GM19351 (cell line): ENCODE results near the gene SOD3.

Experiments
- ATAC-seq: cut with Tn5 transposase; IDR thresholded peaks from one replicate; pipeline ENCODE4 v1.9.1; 2021; ENCODE audit warnings: mild to moderate bottlenecking, moderate library complexity; ENCODE audit not compliant: unreplicated experiment

SOD3 gene

GRCh38 chr4:24794916-24795665, at the start of gene SOD3:
Gene SOD3, plus strand, starts transcription at chr4:24795573. Its CDS starts 3,949 bp downstream, at chr4:24799522.
- no peak for ATAC-seq

GRCh38 chr4:24747234-24747975, 48.0 kb upstream of the SOD3 start:
- ATAC-seq, result no peak

GRCh38 chr4:24748023-24748422, 47.4 kb upstream of the SOD3 start:
- ATAC-seq, result no peak

- no peak for ATAC-seq
Observed at GRCh38 chr4:24748758-24749350, 46.5 kb upstream of the SOD3 start.

- no peak for ATAC-seq
Observed at GRCh38 chr4:24750106-24750505, 45.3 kb upstream of the SOD3 start.

GRCh38 chr4:24751926-24752539, 43.3 kb upstream of the SOD3 start:
- ATAC-seq, result no peak

- peak; percentile 94 for ATAC-seq
Observed at GRCh38 chr4:24753519-24753918, 41.9 kb upstream of the SOD3 start.

- no peak for ATAC-seq
Observed at GRCh38 chr4:24754571-24754970, 40.8 kb upstream of the SOD3 start.

- no peak for ATAC-seq
Observed at GRCh38 chr4:24763631-24764297, 31.6 kb upstream of the SOD3 start.

GRCh38 chr4:24764345-24764744, 31.0 kb upstream of the SOD3 start:
- no peak for ATAC-seq

GRCh38 chr4:24765376-24765988, 29.9 kb upstream of the SOD3 start:
- no peak for ATAC-seq

- no peak for ATAC-seq
Observed at GRCh38 chr4:24768006-24768405, 27.4 kb upstream of the SOD3 start.

GRCh38 chr4:24768604-24769003, 26.8 kb upstream of the SOD3 start:
- peak; percentile 81 for ATAC-seq

GRCh38 chr4:24769571-24769970, 25.8 kb upstream of the SOD3 start:
- ATAC-seq, result no peak

- ATAC-seq, result peak; percentile 65
Observed at GRCh38 chr4:24770032-24770584, 25.3 kb upstream of the SOD3 start.

GRCh38 chr4:24770667-24771066, 24.7 kb upstream of the SOD3 start:
- ATAC-seq, result no peak

GRCh38 chr4:24771241-24771640, 24.1 kb upstream of the SOD3 start:
- ATAC-seq, result no peak

- no peak for ATAC-seq
Observed at GRCh38 chr4:24772061-24772705, 23.2 kb upstream of the SOD3 start.

GRCh38 chr4:24772952-24773351, 22.4 kb upstream of the SOD3 start:
- no peak for ATAC-seq

GRCh38 chr4:24774452-24774851, 20.9 kb upstream of the SOD3 start:
- no peak for ATAC-seq
